Right kidney (tissue), 9 donors: ENCODE data around the gene CLEC3A.
A peak's percentile ranks its signal among the peaks of the same experiment; 100 is the strongest.
"Not testable (repeated sequence)": the region's sequence is repeated elsewhere in the genome, so short reads cannot be mapped to it uniquely, and the experiment has no call there.

Source experiments
- DNase-seq: peaks from one replicate; pipeline ENCODE4 v3.0.0-alpha.2; 2016
- long read RNA-seq, 8 donors: transcript quantifications; one replicate each; lab custom pipeline, GENCODE V29; 2026

The CLEC3A gene, protein sequence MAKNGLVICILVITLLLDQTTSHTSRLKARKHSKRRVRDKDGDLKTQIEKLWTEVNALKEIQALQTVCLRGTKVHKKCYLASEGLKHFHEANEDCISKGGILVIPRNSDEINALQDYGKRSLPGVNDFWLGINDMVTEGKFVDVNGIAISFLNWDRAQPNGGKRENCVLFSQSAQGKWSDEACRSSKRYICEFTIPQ
- long read RNA-seq, donor 1: 0 reads
- long read RNA-seq, donor 2: 0 reads
- long read RNA-seq, donor 3: 0 reads
- long read RNA-seq, donor 4: 0 reads
- long read RNA-seq, donor 5: 0 reads
- long read RNA-seq, donor 6: 0 reads
- long read RNA-seq, donor 7: 0 reads
- long read RNA-seq, donor 8: 0 reads

DNA sequence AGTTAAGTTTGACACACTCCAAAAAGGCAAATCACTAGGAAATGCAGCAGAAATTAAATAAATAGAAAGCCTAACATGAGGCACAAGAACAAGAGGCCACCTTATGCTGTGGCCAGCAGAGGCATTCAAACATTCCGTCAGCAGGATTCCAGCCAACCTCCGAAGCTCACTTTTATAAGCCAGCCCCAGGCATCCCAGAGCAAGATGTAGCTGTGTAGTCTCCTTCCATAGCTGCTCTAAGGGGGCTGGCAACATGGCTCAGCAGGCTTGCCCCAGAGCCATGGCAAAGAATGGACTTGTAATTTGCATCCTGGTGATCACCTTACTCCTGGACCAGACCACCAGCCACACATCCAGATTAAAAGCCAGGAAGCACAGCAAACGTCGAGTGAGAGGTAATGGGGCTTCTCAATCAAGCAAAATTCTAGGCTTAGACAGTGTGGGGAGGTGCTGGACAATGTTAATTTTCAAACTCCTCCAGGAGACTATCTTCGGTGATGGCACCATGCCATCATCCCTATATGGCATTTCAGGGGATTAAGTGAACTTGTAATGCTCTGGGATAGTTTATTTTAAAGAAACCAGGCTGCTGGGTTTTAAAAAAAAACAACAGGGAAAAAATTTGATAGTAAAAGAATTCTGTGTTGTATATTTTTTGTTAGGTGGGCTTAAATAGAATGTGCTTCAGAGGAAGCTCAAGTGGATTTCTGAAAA lies at the start of gene CLEC3A:
Gene CLEC3A, plus strand, starts transcription at position 202 of the 714 bp plus-strand sequence. Its CDS starts 79 bp downstream, at position 281.
- DNase-seq: no peak

DNA sequence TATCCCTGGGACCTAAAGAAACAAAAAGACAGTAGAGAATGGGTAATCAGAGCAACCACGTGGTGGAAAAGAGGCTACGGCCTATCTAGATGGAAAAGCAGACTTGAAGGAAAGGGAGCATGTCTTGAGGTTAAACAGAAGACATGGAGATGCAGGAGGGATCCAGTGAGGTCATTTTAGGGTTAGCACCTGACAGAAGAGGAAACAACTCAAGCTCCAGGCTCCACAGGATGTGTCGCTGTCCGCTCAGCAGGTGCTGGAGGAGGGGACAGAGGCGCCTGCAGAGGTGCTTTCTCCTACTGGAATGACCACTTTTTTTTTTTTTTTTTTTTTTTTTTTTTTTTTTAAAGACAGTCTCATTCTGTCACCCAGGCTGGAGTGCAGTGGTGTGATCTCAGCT lies 47.5 kb upstream of the CLEC3A start:
- no peak for DNase-seq

DNA sequence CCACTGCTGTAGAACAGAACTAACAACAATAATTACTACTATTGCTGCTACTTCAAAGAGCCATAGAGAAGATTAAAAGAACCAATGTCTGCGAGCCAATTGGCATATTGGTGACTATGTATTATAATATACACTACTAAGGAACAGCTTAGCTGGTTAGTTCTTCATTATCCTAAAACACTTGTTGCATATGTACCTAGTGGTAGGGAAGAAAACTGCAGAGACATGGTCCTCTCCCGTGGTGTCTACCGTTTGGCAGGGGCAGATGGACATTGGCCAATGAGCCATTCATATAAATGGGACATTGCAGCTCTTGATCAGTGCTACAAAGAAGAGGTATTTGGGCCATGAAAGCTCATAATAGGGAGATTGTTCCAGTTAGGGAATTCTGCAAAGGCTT lies 46.4 kb upstream of the CLEC3A start:
- DNase-seq: no peak

DNA sequence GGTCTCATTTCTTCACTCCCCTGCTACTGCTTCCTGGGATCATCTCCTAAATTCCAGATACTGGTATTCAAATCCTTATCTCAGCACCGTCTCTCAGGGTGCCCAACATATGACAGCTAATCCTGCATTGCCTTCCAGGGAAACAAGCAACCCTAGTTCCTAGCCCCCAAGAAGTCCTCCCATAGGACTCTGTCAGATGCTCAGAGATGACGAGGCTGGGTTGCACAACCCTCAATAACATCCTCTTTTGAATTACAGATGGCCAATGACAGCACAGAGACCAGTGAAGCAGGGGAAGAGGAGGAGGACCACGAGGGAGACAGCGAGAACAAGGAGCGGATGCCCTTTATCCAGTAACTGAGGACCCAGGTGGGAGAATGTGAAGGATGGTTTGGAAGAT lies 45.0 kb upstream of the CLEC3A start:
- DNase-seq: no peak

DNA sequence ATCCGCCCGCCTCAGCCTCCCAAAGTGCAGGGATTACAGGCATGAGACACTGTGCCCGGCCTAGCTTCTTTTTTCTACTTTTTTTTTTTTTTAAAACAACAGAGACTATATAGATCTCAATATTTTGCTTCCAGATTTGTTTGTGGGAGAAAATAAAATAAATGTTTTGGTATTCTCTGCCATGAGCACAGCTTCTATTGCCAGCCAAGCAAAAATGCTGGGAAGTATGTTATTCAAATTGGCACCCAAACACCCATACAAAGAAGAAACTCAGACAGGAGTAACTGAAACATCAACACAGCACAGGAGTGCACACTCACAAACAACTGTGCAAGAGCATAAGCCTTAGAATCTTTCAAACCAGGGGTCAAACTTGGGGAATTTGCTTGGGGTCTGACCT lies 37.2 kb upstream of the CLEC3A start:
- no peak for DNase-seq

DNA sequence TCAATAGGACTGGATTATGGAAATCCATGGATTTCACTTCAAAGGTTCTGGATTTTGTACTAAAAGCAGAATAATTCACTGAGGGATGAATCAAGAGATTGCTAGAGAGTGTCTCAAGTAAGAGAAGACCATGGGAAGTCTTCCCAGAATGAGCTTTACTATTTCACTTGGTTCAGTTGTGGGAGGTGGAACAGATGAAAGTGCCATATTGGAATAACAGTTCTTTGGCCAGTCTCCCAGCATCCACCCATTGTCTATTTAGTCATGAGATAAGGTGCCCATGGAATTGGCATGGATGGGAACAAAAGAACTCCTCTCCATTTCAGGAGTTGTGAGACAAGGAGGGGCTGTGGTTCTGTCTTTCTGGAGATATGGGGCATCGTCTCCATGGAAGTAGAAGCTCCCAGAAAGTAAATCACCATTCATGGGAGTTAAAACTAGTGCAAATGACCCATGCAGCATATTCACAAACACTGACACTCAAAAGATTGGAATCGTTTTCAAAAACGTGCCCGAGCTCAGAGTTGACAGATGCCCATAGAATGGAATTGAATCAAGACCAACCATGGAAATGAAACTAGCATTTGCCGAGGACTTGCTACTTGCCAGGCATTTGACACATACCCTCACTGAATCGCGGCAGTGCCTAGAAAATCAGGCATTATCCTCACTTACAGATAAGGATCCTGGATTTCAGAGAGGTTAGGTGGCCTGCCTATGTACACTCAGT lies 36.2 kb upstream of the CLEC3A start:
- no peak for DNase-seq

DNA sequence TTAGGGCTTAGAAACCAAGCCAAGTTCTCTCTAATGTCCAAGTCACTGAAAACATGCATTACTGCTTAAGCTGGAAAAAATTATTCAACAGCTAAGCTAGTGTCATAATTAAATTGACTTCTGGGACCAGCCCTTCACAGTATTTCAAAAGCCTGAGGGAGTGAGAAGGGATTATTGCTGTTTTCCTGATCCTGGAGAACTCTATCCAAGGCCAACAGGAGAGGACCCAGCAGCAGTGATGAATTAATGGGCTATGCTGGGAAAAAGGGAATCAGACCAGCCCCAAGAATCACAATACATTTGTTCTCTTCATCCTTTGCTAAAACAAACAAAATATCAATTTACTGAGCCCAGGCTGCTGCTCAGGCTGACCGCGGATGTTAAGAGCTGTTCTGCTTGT lies 34.5 kb upstream of the CLEC3A start:
- DNase-seq: no peak

DNA sequence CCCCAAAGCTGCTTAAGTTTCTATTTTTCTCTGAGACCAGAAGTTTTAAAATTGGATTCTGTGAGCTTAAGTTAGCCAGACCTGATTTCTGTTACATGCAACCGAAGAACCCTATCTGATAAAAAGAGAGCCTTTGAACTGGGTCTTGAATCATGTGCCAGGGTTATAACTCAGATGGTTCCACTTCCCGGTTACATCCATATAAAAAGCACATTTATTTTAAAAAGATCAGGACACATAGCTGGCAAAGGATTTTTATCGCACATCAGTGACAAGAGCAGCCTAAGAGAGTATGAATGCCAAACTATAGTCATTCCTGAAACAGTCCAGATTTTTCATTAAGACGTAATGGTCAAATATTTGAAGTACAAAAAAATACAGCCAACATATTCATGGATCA lies 32.5 kb upstream of the CLEC3A start:
- DNase-seq: no peak

DNA sequence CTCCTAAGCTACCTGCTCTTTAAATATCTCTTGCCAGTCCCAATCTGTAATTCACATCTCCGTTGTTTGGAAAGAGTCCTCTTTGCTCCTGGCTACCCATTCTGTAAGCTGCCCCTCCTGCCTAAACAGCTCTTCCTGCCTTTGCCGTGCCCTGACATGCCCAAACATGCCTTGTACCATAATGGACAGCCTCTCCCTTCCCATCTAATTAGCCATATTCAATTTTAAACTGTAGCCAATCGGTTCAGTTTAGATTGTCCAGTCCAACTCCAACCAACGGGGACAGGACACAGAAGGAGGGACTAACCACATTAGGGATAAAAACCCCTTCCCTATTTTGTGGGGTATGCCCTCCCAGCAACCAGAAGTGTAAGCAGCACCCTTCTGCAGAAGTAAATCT lies 30.6 kb upstream of the CLEC3A start:
- DNase-seq: no peak

DNA sequence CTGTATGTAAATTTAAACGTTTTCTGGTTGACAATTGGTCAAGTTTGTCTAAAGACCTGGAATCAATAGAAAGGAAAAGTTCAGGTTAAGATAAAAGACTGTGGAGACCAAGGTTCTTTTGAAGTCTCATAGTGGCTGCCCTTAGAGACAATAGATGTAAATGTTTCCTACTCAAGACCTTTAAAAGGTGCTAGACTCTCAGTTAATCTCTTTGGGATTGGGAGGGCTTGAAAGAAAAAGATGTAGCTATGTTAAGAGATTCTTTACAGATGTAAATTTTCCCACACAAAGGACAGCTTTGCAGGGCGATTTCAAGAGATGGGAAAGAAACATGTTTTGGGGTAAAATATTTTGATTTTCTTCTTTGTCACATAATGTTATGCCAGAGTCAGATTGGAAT lies 30.0 kb upstream of the CLEC3A start:
- DNase-seq: not testable (repeated sequence)

DNA sequence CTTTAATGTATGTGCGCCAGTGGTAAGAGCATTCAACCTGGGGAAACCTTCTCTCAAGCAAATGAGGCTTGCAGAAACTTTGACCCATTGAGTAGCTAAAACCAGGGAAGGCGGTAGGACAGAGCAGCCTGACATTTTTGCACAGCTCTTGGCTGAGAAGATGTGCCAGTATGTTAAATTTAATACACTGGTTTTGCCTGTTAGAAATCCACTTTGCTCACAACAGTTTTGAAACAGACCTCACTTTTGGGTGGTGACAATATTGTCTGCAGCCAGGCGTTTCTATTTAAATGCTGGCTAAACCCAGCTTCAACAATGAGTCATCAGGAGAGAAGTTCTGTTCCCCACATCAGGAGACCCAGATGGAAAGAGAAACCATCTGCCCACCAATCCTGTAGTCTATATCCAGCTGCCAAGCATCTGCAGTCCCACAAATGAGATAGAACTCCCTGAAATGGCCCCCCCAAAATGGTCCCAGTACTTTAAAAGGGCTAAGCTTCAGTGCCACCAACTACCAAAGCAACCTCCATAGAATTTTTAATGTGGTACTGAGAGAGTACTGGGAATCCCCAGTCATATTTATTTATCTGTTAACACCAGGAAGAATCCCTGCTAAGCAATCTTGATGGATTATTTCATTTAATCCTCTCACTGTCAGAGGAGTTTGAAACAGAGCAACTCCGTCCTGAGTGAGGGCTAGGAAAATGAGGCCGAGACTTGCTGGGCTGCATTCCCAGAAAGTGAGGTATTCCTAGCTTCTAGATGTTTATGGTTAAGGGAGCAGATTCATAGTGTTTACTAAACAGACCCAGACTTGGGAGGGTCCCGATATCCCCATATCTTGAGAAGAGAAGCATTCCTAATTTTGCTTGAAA lies 29.0 kb upstream of the CLEC3A start:
- no peak for DNase-seq

DNA sequence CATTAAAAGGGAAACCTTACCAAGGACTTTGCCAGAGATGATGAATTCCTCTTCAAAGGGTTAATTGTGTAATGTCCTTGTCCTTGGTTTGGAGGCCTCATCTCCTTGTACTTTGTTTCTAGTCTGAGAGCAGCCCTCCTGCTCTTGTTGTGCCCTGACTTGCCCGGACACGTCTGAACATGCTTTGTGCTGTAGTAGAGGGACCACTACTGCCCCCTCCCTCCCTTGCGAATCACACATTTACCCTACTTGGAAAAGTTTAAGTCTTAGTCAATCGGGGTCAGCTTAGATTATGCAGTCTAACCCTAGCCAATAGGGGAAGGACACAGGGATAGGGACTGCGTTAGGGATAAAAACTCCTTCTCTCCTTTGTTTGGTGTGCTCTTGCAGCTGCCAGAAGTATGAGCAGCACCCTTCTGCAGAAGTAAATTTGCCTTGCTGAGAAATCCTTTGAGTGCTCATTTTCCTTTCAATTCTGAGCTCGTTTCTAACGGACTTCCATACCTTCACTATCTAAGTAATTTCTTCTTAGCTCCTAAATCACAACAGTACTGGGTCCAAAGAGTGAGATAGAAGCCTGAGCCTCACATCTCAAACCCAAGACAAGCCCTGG lies 26.4 kb upstream of the CLEC3A start:
- DNase-seq: no peak

DNA sequence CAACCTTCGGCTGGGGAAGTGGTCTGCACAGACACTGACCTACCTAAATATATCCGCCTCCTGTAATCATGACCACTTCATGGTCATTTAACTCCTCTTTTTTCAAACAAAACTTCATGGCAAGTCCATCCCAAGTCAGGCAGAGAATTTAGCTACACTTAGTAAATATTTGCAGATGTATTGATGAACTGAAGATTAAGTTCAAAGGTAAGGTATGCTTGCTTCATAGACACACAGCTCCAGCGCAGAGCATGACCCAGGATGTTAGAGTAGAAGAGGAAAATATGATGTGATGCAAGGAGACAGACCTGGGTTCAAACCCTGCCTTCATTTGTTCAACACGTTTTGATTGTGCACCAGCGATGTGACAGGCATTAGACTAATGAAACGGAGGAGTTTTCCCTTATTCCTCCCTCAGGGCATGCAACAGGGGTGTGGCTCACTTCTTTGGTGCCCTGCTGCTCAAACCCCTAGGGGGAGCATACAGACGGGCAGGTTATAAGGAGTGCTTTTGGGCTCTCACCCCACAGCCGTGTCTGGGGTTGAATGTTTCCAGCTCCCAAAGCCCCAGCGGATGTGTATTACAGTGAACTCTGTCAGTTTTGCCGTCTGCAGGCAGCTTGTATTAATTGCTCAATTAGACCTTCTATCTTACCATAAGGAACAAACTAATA lies 23.9 kb upstream of the CLEC3A start:
- no peak for DNase-seq

DNA sequence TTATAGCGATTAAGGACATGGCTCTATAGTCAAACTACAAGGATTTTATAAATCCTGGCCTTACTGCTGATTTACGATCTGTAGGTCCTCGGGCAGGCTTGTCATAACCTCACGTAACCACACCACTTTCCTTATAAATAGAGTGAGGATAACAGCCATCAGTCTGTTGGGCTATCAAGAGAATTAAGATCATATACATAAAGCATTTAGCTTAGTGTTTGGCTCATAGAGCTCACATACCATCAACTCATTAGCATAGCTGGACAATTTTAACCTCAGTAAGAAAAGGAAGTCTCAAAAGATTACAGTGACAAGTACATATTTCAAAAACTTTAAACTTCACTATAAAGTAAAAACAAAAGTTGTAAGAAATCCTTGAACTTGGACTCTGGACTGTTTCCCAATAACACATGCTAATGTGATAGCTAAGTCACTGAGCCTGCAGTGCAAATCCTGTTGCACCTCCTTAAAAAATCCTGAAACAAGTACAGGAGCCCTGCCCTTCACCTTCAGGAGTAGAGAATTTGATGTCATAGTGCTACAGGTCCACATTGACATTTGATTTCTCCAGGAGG lies 20.8 kb upstream of the CLEC3A start:
- no peak for DNase-seq

DNA sequence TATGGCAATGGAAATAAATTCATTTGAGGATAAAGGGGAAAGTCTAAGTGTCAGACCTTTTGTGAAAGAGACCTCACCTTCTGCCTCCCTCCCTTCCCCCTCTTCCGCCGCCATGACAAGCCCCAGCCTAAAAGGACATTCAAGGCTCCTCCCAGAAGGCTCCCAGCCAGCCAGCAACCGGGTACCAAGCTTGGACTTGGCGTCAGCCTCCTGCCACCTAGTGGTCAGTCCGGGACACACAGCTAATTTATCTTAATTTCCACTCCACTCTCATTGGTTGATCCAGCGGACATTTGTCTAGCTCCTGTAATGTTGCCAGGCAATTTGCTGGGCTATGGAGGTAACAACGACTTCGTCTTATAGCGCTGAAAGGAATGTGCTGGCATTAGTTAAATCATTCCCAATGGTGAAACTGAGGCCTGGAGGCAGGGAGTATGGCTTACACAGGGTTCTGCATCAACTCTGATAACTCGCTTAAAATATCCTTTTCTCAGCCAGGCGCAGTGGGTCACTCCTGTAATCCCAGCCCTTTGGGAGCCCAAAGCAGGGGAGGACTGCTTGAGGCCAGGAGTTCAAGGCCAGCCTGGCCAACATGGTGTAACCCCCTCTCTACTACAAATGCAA lies 19.3 kb upstream of the CLEC3A start:
- DNase-seq: peak; percentile 38

DNA sequence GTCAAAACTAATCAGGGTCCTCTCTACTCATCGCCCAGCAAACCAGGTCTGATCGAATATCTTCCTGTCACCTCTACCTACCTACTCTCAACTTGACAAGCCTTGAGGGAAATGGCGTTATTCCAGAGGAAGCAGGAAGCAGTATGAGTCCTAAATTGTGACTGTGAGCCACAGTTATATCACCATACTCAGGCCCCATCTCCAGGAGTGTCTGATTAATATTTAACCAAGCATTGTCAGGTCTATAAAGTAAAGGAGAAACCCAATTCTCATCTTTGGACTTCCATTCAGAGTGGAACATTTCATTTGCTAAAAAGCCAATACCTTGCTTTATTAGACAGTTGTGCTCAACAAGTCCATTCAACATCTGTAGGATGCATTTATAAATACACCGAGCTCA lies 17.8 kb upstream of the CLEC3A start:
- DNase-seq: no peak

DNA sequence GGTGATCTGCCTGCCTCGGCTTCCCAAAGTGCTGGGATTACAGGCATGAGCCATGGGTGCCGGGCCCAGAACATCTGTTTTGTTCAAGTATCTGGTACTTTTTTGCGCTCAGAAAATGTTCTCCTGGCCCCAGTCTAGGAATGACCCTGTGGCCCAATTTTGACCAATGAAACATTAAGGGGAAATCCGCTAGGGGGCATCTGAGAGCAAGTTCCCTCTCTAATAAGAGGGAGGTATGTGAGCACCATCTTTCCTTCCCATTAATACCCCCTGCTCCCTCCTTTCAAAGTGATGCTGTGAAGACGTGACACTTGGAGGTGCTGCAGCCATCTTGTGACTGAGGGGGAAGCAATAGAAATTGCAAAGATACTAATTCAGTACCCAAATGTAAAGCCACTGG lies 16.5 kb upstream of the CLEC3A start:
- DNase-seq: no peak

DNA sequence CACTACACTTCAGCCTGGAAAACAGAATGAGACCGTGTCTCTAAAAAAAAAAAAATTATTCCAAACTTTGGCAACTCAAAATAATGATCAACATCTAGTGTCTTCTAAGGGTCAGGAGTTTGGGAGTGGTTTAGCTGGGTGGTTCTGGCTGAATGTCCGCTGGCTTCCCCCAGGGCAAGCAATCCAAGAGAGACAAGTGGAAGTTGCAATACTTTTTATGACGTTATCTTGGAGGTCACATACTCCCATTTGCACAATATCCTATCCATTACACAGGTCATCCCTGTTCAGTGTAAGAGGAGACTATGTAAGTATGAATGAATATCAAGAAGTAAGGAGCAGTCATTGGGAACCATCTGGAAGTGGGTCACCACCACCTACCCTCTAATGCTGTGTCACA lies 15.2 kb upstream of the CLEC3A start:
- no peak for DNase-seq

DNA sequence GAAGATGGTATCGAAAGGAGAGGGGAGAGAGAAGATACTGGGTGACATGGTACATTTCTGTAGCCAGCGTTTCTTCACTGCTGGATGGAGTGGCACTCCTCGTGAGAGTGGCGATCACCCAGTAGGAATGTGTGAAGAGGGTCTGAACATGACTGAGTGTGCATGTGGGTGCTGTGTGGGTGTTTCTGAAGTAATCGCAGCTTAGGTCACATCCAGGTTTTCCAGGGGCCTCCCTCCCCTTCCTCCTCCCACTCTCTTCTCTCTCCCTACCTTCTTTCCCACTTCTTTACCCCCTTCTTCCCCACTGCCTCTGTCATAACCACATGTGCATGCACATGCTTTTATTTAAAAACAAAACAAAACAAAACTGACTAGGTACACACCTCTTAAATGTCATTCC lies 1.8 kb downstream of the CLEC3A start:
- DNase-seq: no peak

DNA sequence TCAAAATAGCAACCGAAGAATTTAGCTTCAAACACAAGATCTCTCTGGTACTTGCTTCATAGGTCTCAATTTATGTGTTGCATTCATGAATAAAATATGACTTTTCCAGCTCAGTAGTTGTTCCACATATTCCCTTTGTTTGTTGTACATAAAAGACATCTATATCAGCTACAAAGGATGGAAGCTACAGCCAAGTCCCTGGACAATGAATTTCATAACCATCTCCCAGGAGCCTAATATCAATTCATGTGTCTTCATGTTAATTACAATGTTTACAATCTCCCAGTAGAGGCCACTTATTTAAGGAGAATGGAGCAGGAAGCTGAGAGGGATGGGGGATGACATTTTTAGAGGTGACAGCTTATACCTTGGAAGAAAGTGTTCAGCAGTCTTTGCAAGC lies 3.3 kb downstream of the CLEC3A start:
- no peak for DNase-seq

DNA sequence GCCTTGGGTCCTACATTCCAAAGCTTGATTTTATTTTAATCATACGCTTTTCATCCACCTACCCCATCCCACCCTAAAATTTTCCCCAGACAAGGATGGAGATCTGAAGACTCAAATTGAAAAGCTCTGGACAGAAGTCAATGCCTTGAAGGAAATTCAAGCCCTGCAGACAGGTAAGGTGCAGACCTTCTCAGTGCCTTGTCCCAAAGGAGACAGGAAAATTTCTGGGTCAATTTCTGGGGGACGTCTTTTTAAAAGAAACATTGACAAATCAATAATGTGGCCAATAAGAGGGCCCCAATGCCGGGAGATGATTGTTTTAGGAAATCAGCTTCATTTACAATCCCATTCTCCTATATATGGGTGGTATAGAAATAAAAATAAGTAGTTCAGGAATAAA lies 5.7 kb downstream of the CLEC3A start:
- no peak for DNase-seq
